ENCODE data around the gene ARID1B.

Gene ARID1B

DNA sequence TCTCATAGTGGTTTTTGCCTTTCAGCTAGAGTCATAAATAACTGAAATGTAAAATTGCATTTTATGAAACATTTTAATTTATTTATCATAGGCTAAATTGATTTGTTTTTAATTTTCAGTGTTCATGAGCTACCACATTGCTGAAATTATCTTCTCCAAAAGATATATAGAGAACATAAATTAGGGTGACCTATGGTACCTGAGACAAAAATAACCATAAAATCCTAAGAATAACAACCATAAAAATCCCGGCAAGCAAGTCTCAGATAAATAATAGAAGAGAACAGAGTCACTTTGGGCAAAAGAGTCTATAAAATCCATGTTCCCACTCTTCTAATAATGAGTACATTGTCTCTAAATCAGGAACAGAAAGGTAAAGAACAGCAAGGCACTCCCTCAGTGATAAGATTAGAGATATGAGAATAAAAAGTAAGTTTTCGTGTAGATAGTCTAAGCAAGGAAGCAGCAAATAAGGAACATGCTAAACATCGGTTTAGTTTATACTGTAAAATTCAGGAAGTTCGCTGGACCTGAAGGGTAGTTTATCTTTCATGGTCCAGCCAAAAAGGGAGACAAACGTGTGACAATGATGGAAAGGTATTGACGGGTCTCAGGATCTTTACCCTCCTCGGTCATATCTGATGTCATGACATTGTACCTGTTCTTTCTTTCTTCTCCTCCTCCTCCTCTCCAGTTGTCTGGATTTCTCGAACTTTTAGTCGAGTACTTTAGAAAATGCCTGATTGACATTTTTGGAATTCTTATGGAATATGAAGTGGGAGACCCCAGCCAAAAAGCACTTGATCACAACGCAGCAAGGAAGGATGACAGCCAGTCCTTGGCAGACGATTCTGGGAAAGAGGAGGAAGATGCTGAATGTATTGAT is 428.5 kb downstream of the ARID1B start:
- TF ChIP-seq POLR2AphosphoS5 (IDR thresholded peaks at IDR 0.05; ENCODE audit: low read depth, low read length), result no peak
- TF ChIP-seq FOXP2 (optimal IDR thresholded peaks at IDR 0.05; ENCODE audit: borderline replicate concordance, extremely low read depth, extremely low read length, insufficient read depth), result no peak
- TF ChIP-seq SIN3A (IDR thresholded peaks at IDR 0.05; ENCODE audit: borderline replicate concordance, insufficient read depth, low read length), result no peak
- no peak for TF ChIP-seq TAF1 (IDR thresholded peaks at IDR 0.05; ENCODE audit: borderline replicate concordance, insufficient read depth, low read length)
- no peak for TF ChIP-seq REST (IDR thresholded peaks at IDR 0.05; ENCODE audit: insufficient read depth in 1 of 2, low read depth in 2 of 2, low read length in 2 of 2)

- no peak for TF ChIP-seq REST (IDR thresholded peaks at IDR 0.05; ENCODE audit: insufficient read depth in 1 of 2, low read depth in 2 of 2, low read length in 2 of 2)
- no peak for TF ChIP-seq POLR2AphosphoS5 (IDR thresholded peaks at IDR 0.05; ENCODE audit: low read depth, low read length)
- TF ChIP-seq FOXP2 (optimal IDR thresholded peaks at IDR 0.05; ENCODE audit: borderline replicate concordance, extremely low read depth, extremely low read length, insufficient read depth), result no peak
- TF ChIP-seq SIN3A (IDR thresholded peaks at IDR 0.05; ENCODE audit: borderline replicate concordance, insufficient read depth, low read length), result no peak
- no peak for TF ChIP-seq TAF1 (IDR thresholded peaks at IDR 0.05; ENCODE audit: borderline replicate concordance, insufficient read depth, low read length)
These were observed 429.2 kb downstream of the ARID1B start for GRCh38 chr6:157206359-157206815.

- TF ChIP-seq POLR2AphosphoS5 (IDR thresholded peaks at IDR 0.05; ENCODE audit: low read depth, low read length) (no peak), SIN3A (IDR thresholded peaks at IDR 0.05; ENCODE audit: borderline replicate concordance, insufficient read depth, low read length) (no peak), TAF1 (IDR thresholded peaks at IDR 0.05; ENCODE audit: borderline replicate concordance, insufficient read depth, low read length) (no peak), FOXP2 (optimal IDR thresholded peaks at IDR 0.05; ENCODE audit: borderline replicate concordance, extremely low read depth, extremely low read length, insufficient read depth) (no peak), REST (IDR thresholded peaks at IDR 0.05; ENCODE audit: insufficient read depth in 1 of 2, low read depth in 2 of 2, low read length in 2 of 2) (no peak)
These were observed 430.4 kb downstream of the ARID1B start for GRCh38 chr6:157207521-157208076.

DNA sequence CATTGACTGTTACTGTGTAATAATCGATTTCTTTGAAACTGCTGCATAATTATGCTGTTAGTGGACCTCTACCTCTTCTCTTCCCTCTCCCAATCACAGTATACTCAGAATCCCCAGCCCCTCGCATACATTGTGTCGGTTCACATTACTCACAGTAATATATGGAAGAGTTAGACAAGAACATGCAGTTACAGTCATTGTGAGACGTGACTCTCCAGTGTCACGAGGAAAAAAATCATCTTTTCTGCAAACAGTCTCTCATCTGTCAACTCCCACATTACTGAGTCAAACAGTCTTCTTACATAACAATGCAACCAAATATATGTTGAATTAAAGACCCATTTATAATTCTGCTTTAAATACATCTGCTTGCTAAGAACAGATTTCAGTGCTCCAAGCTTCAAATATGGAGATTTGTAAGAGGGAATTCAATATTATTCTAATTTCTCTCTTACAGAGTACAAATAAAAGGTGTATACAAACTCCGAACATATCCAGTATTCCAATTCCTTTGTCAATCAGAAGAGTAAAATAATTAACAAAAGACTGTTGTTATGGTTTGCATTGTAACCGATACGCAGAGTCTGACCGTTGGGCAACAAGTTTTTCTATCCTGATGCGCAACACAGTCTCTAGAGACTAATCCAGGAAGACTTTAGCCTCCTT is 432.8 kb downstream of the ARID1B start:
- no peak for TF ChIP-seq REST (IDR thresholded peaks at IDR 0.05; ENCODE audit: insufficient read depth in 1 of 2, low read depth in 2 of 2, low read length in 2 of 2)
- no peak for TF ChIP-seq POLR2AphosphoS5 (IDR thresholded peaks at IDR 0.05; ENCODE audit: low read depth, low read length)
- TF ChIP-seq SIN3A (IDR thresholded peaks at IDR 0.05; ENCODE audit: borderline replicate concordance, insufficient read depth, low read length), result no peak
- TF ChIP-seq FOXP2 (optimal IDR thresholded peaks at IDR 0.05; ENCODE audit: borderline replicate concordance, extremely low read depth, extremely low read length, insufficient read depth), result no peak
- no peak for TF ChIP-seq TAF1 (IDR thresholded peaks at IDR 0.05; ENCODE audit: borderline replicate concordance, insufficient read depth, low read length)
